Measurements from ENCODE around the gene USH1C.

Gene USH1C

DNA sequence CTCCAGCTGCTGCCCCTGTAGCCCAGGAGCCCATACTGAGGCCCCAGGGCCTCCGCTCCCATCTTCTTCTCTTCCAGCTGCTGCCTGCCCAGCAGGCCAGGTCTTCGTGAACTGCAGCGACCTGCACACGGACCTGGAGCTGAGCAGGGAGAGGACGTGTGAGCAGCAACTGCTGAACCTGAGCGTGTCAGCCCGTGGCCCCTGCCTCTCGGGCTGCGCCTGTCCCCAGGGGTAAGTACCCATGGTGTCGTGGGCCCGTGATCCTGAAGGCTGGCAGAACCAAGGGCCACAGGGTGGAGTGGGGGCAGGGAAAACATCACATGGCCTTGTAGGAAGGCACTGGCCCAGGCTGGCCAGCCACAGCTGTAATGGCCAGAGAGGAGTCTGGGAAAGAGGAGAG lies 34.1 kb upstream of the USH1C start:
- H3K9me3 ChIP-seq (ENCODE audit: control insufficient read depth, low read length) = no peaks in the 10 kb centered on the region
- no peaks in the 10 kb centered on the region for H3K4me1 ChIP-seq (ENCODE audit: control insufficient read depth, insufficient read depth, low read length)

DNA sequence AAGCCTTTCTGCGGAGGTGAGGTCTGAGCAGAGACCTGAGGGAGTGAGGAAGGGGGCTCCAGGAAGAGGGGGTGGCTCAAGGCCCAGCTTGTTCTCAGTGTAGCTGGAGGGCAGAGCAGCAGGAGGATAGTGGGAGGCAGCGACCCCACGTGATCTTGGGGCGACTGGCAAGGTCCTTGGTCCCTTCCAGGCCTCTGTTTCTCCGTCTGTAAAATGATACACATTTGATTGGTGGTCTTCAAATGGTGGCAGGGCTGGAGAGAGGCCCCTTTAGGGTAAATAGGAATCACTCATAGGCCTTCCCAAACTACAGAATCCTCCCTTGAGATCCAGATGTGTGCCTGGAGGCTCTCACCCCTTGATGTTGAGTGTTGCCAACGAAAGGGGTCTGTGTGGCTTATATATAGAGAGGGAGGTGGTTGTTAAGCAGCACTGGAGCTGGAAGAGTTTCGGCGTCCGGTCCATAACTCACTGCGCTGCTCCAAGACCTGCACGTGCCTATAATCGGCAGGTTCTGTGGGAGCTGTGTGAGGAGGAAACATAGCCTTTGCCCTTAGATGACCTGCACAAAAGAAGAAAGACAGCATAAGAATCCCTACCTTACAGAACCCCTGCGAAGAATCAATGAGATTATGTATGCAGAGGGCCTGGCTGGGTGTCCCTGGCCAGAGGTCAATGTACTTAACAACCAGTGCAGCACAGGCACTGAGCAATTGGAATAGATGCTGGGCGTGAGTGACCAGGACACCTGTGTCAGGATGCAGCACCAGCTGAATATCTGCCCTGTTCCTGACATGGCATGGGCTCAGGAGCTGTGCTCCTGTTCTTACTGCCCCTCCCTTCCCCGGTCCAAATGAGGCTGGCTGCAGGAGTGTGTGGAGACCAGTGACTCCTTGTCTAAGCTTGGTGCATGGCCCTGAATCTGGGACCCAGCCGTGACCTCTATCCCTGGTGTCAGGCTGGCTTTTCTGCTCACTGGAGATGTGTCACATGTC lies 31.5 kb upstream of the USH1C start:
- no peak overlapping the region for H3K4me3 ChIP-seq (ENCODE audit: low read length)
- H3K4me1 ChIP-seq (ENCODE audit: control insufficient read depth, insufficient read depth, low read length) = no peaks in the 10 kb centered on the region
- H3K27me3 ChIP-seq (ENCODE audit: control insufficient read depth, insufficient read depth, low read length) = no peaks in the 10 kb centered on the region
- no peak overlapping the region for H3K9ac ChIP-seq (ENCODE audit: low read length)
- no peaks in the 10 kb centered on the region for H3K9me3 ChIP-seq (ENCODE audit: control insufficient read depth, low read length)
- no peaks in the 10 kb centered on the region for H3K36me3 ChIP-seq (ENCODE audit: control insufficient read depth, insufficient read depth, low read length)

More for the DNA sequence above, 34.1 kb upstream of the USH1C start:
- Histone ChIP-seq H3K36me3 (ENCODE audit: control insufficient read depth, insufficient read depth, low read length) (no peaks in the 10 kb centered on the region), H3K4me3 (ENCODE audit: low read length) (no peak overlapping the region), H3K9ac (ENCODE audit: low read length) (no peak overlapping the region), H3K27me3 (ENCODE audit: control insufficient read depth, insufficient read depth, low read length) (no peaks in the 10 kb centered on the region)

DNA sequence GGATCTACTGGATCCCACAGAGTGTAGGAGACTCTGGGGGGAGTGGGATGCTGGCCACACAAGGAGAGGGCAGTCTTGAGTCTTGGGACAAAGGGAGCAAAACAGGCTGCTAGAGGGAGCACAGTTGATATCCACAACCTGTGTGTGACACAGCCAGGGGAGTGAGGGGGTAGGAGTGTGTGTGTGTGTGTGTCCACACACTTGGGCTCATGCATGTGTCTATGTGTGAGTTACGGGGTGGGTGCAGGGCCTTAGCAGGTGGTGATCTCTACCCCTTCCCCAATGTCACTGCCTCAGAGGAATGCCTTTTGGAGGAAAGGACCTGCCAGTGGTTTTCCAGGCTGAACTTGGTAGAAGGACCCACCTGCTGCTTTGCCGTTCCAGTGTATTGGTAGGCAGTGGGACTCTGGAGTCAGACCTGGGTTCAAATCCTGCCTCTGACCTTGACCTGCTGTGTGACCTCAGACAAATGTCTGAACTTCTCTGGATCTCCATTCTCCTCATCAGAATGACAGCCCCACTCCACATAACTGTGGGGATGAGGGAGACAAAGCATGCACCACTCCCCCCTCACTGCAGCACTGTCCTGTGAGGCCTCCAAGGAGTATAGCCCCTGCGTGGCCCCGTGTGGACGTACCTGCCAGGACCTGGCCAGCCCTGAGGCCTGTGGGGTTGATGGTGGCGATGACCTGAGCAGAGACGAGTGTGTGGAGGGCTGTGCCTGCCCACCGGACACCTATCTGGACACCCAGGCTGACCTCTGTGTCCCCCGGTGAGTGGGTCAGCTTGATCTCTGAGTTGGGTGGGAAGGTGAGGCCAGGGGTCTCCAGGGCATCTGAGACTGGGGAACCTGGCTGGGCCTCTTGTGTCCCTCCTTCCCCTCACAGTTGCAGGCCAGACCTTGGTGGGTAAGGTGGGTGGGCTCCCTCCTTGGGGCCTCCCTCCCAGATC lies 30.2 kb upstream of the USH1C start:
- Histone ChIP-seq H3K9me3 (ENCODE audit: control insufficient read depth, low read length) (no peaks in the 10 kb centered on the region), H3K36me3 (ENCODE audit: control insufficient read depth, insufficient read depth, low read length) (no peaks in the 10 kb centered on the region), H3K4me1 (ENCODE audit: control insufficient read depth, insufficient read depth, low read length) (no peaks in the 10 kb centered on the region), H3K4me3 (ENCODE audit: low read length) (no peak overlapping the region), H3K9ac (ENCODE audit: low read length) (no peak overlapping the region), H3K27me3 (ENCODE audit: control insufficient read depth, insufficient read depth, low read length) (no peaks in the 10 kb centered on the region)

DNA sequence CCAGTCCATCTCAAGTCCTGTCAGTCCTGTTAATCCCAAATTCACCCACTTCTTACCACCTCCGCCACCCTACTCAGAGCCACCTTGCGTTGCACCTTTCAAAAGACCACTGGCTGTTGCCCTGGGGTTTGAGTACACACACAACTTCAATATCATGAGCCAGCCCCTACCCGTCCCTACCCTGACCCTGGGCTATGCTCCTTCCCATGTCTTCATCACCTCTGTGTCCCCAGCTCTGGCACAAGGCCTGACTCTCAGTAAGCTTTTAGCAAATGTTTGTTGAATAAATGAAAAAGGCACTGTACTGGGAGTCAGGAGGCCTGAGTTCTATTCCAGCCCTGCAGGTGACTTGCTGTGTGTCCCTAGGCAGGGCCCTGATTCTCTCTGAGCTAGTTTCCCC lies 29.3 kb upstream of the USH1C start:
- Histone ChIP-seq H3K27me3 (ENCODE audit: control insufficient read depth, insufficient read depth, low read length) (no peaks in the 10 kb centered on the region), H3K9me3 (ENCODE audit: control insufficient read depth, low read length) (no peaks in the 10 kb centered on the region), H3K4me1 (ENCODE audit: control insufficient read depth, insufficient read depth, low read length) (no peaks in the 10 kb centered on the region), H3K9ac (ENCODE audit: low read length) (no peak overlapping the region), H3K36me3 (ENCODE audit: control insufficient read depth, insufficient read depth, low read length) (no peaks in the 10 kb centered on the region), H3K4me3 (ENCODE audit: low read length) (no peak overlapping the region)

DNA sequence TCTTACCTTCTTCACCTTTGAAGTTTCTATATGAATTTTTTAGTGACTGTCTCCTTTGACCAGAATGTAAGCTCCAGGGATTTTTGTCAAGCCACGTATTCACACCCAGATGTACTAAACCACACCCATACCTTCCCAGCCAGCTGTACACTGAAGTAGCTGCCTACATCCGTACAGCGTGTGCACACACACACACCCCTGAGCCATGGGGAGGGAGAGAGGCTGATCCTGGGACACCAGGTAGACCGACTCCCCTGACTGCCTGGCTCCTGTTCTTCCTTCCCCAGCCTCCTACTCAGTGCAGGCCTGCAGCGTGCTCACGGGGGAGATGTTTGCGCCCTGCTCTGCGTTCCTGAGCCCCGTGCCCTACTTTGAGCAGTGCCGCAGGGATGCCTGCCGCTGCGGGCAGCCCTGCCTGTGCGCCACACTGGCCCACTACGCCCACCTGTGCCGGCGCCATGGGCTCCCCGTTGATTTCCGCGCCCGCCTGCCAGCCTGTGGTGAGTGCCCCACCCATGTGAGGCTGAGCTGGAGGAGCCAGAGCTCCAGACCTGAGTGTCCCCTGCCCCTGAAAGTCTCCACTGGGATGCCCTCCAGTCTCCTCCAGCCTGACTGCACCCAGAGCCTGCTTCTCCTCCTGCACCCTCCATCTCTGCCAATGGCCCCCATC lies 28.7 kb upstream of the USH1C start:
- Histone ChIP-seq H3K27me3 (ENCODE audit: control insufficient read depth, insufficient read depth, low read length) (no peaks in the 10 kb centered on the region), H3K9me3 (ENCODE audit: control insufficient read depth, low read length) (no peaks in the 10 kb centered on the region), H3K4me1 (ENCODE audit: control insufficient read depth, insufficient read depth, low read length) (no peaks in the 10 kb centered on the region), H3K4me3 (ENCODE audit: low read length) (no peak overlapping the region), H3K36me3 (ENCODE audit: control insufficient read depth, insufficient read depth, low read length) (no peaks in the 10 kb centered on the region), H3K9ac (ENCODE audit: low read length) (no peak overlapping the region)

DNA sequence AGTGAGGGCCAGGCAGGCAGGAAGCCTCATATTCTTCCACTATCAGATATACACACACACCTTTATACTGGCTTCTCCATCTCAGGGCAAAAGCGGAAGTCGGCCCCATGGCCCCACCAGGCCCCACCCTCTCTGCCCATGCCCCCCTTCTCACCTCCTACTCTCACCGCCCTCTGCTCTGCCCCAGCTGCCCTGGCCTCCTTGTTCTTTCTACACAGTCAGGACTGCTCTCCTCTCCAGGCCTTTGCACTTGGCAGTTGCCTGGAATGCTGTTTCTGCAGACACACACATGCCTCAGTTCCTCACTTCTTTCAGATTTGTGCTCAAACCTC lies 28.1 kb upstream of the USH1C start:
- Histone ChIP-seq H3K36me3 (ENCODE audit: control insufficient read depth, insufficient read depth, low read length) (no peaks in the 10 kb centered on the region), H3K4me1 (ENCODE audit: control insufficient read depth, insufficient read depth, low read length) (no peaks in the 10 kb centered on the region), H3K9ac (ENCODE audit: low read length) (no peak overlapping the region)

DNA sequence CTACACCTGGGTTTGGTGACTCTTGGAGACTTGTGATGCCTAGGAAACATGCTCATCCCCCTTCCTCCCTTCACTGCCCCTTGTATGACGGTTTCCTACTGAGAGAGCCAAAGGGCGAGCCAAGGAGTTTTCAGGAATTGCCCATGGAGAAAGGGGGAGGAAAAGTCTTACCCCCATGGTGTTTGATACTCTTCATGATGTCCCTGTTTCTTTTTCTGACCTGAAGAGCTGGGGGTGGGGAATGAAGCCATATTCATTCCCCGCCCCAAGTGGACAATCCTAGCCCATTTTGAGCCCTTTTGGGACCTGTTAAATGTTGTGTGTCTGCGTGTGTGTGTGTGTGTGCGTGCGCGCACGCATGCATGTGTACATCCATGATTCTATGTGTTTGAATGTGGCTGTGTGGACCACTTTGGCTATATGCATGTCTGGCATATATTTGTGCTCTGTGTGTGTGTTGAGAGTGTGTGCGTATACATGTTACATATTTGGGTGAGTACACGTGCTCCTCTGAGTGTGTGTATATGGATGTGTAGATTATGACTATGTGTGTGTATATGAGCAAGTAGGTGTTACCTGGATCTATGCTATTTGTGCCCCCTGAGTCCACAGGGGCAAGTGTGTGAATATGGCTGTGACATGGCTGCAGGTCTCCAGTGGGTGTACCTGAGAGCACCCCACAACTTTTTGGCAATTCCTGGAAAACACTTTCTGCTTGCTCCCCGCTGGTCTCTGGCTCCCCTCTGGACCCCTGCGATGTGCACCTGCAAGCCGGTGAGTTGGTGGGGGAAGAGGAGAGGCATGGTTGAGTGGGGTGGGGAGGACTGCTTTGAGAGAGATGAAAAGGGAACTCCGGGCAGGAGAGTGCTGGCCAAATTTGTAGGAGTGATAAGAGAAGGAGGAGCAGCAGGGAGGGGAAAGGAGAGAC lies 27.5 kb upstream of the USH1C start:
- Histone ChIP-seq H3K9me3 (ENCODE audit: control insufficient read depth, low read length) (no peaks in the 10 kb centered on the region), H3K4me3 (ENCODE audit: low read length) (no peak overlapping the region), H3K27me3 (ENCODE audit: control insufficient read depth, insufficient read depth, low read length) (no peaks in the 10 kb centered on the region), H3K9ac (ENCODE audit: low read length) (no peak overlapping the region), H3K36me3 (ENCODE audit: control insufficient read depth, insufficient read depth, low read length) (no peaks in the 10 kb centered on the region), H3K4me1 (ENCODE audit: control insufficient read depth, insufficient read depth, low read length) (no peaks in the 10 kb centered on the region)

More for the DNA sequence above, 28.1 kb upstream of the USH1C start:
- Histone ChIP-seq H3K9me3 (ENCODE audit: control insufficient read depth, low read length) (no peaks in the 10 kb centered on the region), H3K4me3 (ENCODE audit: low read length) (no peak overlapping the region), H3K27me3 (ENCODE audit: control insufficient read depth, insufficient read depth, low read length) (no peaks in the 10 kb centered on the region)

DNA sequence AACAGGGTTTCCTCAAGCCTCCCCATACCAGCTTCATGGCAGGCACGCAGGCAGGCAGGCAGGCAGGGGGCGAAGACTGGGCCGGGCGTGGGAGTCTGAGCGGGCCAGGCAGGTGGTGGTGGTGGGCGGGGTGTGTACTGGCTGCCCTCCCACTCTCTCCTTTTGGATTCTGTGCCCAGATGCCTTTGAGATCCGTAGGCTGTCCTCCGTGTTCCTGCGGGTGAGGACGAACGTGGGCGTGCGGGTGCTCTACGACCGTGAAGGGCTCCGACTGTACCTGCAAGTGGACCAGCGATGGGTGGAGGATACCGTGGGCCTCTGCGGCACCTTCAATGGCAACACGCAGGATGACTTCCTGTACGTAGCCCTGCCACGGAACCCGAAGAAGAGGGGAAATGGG lies 25.8 kb upstream of the USH1C start:
- Histone ChIP-seq H3K4me1 (ENCODE audit: control insufficient read depth, insufficient read depth, low read length) (no peaks in the 10 kb centered on the region), H3K9ac (ENCODE audit: low read length) (no peak overlapping the region), H3K27me3 (ENCODE audit: control insufficient read depth, insufficient read depth, low read length) (no peaks in the 10 kb centered on the region), H3K9me3 (ENCODE audit: control insufficient read depth, low read length) (no peaks in the 10 kb centered on the region), H3K4me3 (ENCODE audit: low read length) (no peak overlapping the region), H3K36me3 (ENCODE audit: control insufficient read depth, insufficient read depth, low read length) (no peaks in the 10 kb centered on the region)

DNA sequence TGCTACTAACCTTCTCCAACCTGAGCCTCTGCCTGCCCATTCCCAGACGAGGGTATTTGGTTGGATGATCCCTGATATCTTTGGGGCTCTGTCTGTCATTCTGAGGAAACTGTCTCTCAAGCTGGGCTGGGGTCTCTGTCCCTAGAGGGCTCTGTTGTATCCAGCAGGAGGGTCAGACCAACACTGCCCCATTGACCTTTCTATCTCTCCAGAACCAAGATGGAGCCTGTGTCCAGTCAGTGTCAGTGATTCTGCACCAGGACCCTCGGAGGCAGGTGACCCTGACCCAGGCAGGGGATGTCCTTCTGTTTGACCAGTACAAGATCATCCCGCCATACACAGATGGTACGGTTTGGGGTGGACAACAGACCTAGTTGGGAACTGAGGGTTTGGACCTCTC lies 24.7 kb upstream of the USH1C start:
- Histone ChIP-seq H3K9ac (ENCODE audit: low read length) (no peak overlapping the region), H3K4me1 (ENCODE audit: control insufficient read depth, insufficient read depth, low read length) (no peaks in the 10 kb centered on the region), H3K27me3 (ENCODE audit: control insufficient read depth, insufficient read depth, low read length) (no peaks in the 10 kb centered on the region), H3K9me3 (ENCODE audit: control insufficient read depth, low read length) (no peaks in the 10 kb centered on the region), H3K36me3 (ENCODE audit: control insufficient read depth, insufficient read depth, low read length) (no peaks in the 10 kb centered on the region), H3K4me3 (ENCODE audit: low read length) (no peak overlapping the region)

DNA sequence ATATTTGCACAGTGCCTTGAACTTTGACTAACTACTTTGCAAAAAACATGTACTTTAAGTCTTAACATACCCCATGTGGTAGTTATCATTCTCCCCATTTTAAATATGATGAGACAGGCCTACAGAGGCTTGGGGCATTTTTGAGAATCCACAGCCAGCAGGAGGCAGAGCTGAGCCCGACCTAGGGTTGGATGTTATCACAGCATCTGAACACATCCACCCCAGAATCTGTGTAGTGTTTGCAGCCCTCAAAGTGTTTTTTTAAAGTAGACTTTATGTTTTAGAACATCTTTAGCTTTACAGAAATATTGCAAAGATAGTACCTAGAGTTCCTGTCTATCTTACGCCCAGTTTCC lies 20.4 kb upstream of the USH1C start:
- Histone ChIP-seq H3K9me3 (ENCODE audit: control insufficient read depth, low read length) (no peaks in the 10 kb centered on the region), H3K9ac (ENCODE audit: low read length) (no peak overlapping the region)

More for the DNA sequence above, 20.4 kb upstream of the USH1C start:
- Histone ChIP-seq H3K27me3 (ENCODE audit: control insufficient read depth, insufficient read depth, low read length) (no peaks in the 10 kb centered on the region), H3K4me1 (ENCODE audit: control insufficient read depth, insufficient read depth, low read length) (no peaks in the 10 kb centered on the region), H3K4me3 (ENCODE audit: low read length) (no peak overlapping the region), H3K36me3 (ENCODE audit: control insufficient read depth, insufficient read depth, low read length) (no peaks in the 10 kb centered on the region)

All from mucosa of stomach (tissue), 1 donor.